ENCODE data around the gene NDUFA1.
"Not testable (repeated sequence)": the region's sequence is repeated elsewhere in the genome, so short reads cannot be mapped to it uniquely, and the experiment has no call there.

NDUFA1 gene

DNA sequence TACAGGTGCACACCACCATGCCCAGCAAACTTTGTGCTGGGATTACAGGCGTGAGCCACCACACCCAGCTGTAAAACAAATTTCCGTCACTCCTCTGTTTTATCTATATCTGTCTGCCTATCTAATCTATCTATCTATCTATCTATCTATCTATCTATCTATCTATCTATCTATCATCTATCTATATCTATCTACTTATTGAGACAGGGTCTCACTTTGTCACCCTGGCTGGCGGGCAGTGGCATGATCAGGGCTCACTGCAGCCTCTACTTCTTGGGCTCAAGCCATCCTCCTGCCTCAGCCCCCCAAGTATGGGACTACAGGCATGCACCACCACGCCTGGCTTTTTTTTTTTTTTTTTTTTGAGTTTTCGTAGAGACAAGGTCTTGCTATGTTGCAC lies 44.7 kb downstream of the NDUFA1 start:
- no peak for DNase-seq

DNA sequence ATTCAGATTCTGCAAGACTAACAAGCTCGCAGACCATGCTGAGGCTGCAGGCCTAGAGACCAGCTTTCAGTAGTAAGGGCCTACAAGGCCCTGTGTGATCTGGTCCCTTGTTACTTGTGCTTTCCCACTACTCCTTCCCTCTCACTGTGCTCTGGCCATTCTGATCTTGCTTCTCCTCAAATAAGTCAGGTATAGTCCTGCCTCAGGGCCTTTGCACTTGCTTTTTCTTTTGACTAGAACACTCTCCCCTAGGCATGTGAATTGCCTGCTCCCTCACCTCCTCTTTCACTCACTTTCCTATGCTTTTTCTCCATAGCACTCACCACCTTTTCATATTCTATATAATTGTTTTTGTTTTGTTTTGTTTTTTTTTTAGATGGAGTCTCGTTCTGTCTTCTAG lies 46.2 kb downstream of the NDUFA1 start:
- no peak for DNase-seq

DNA sequence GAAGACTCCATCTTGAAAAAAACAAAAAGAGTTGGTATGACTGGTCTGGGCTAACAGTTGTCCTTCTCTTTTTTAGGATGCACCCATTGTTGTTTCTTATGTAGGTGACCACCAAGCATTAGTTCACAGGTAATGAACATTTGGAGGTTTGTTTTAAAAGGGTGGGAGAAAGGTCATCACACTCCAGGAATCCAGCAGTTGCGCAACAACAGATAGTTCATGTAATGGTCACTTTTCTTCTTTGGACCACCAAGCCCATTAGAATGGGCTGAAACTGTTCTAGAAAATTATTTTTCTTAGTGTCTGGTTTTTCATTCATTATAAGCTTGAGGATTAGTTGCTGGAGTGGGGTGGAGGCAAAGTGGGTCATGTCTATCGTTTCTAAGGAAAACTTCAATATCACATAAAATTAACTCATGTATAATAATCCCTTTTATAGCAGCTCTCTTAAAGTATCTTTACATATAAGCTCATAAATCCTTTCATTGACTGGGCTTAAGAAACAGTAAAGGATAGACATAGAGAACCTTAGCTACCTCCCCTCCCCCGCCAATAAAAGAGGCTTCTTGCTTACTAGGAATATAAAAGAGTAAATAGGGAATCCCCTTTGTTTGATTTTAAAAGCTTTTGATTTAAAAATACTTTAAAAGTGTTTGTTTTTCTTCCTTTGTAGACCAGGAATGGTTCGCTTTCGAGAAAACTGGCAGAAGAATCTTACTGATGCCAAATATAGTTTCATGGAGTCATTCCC lies 48.4 kb downstream of the NDUFA1 start:
- DNase-seq, result no peak

DNA sequence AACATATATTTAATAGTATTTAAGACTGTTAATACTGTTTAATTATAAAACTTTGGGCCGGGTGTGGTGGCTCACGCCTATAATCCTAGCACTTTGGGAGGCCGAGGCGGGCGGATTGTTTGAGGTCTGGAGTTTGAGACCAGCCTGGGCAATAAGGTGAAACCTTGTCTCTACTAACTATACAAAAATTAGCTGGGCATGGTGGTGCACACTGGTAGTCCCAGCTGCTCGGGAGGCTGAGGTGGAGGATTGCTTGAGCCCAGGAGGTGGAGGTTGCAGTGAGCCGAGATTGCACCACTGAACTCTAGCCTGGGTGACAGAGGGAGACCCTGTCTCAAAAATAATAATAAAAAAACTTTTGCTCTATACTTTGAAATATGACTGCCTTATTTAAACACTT lies 50.8 kb downstream of the NDUFA1 start:
- not testable (repeated sequence) for DNase-seq
